ENCODE measurements around the gene TAX1BP1.

TAX1BP1 gene

DNA sequence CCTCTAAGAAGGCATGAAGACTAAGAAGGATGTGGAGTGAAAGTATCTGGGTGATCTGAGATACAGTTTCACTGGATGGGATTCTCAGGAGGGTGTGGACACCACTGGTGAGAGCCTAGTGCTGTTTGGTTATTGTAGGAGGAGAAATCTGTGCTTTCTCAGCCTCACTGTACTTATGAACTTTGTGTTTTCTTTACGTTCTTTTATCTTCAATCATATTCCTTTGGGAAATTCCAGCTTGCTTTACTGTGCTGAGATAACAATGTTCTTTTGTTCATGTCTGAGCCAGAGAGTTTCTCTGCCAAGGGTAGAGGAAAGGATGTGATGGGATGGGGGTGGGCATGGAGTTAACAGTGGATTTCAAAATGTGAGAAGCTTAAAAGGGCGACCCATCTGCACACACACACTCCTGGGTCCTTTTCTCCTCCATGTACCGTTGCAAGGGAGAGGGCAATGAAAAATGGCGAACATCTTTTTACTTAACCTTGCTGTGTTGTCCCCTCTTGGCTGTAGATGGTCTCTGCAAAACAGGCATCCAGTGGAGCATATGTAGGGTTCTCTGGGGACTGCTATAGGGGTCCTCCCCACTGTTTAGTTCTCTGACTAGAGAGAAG, 25.0 kb upstream of the TAX1BP1 start:
- H3K4me3 ChIP-seq (ENCODE audit: low read length), result no peak overlapping the region
- TF ChIP-seq, protein P1, sequence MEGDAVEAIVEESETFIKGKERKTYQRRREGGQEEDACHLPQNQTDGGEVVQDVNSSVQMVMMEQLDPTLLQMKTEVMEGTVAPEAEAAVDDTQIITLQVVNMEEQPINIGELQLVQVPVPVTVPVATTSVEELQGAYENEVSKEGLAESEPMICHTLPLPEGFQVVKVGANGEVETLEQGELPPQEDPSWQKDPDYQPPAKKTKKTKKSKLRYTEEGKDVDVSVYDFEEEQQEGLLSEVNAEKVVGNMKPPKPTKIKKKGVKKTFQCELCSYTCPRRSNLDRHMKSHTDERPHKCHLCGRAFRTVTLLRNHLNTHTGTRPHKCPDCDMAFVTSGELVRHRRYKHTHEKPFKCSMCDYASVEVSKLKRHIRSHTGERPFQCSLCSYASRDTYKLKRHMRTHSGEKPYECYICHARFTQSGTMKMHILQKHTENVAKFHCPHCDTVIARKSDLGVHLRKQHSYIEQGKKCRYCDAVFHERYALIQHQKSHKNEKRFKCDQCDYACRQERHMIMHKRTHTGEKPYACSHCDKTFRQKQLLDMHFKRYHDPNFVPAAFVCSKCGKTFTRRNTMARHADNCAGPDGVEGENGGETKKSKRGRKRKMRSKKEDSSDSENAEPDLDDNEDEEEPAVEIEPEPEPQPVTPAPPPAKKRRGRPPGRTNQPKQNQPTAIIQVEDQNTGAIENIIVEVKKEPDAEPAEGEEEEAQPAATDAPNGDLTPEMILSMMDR (conservative IDR thresholded peaks at IDR 0.05; ENCODE audit: low read depth, low read length), result no peak
- DNase-seq (ENCODE audit: low read depth), result peak; percentile 46

DNA sequence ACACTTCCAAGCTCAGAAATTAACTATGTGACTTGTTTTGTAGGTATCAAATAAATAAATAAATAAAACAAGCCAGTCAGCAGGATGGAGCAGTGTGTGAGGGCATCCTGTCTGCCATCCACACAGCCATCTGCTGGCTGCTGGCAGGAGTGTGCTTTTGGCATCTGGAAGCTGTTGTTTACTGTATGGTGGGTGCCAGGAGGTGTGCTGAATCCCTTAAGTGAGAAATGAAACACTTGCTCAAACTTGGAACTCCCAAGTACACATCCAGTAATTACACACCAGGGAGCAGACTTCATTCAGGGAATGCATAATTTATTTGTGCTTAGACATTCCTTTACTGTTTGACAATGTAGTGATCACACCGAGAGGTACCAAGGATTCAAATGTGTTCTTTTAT, 16.9 kb upstream of the TAX1BP1 start:
- TF ChIP-seq, protein P1 (conservative IDR thresholded peaks at IDR 0.05; ENCODE audit: low read depth, low read length), result peak; percentile 46
- no peak for DNase-seq (ENCODE audit: low read depth)
- no peak overlapping the region for H3K4me3 ChIP-seq (ENCODE audit: low read length)

DNA sequence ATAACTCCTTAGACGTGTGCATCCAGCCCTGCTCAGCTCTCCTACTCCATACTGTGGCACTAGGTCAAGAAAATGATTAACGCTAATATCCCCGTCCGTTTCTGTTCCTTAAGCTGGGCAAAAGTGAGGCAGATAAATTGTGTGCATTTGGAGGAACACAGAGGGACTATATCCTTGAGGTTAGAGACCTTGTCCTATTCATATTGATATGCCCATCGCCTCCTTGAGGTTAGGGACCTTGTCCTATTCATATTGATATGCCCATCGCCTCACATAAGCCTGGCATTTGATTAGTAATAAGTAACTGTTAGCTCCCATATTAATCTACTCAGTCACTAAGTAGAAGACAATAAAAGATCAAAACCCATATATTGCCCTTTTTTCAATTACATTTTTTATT, 12.9 kb upstream of the TAX1BP1 start:
- TF ChIP-seq, protein P1 (conservative IDR thresholded peaks at IDR 0.05; ENCODE audit: low read depth, low read length), result no peak
- DNase-seq (ENCODE audit: low read depth), result no peak
- H3K4me3 ChIP-seq (ENCODE audit: low read length), result no peak overlapping the region

DNA sequence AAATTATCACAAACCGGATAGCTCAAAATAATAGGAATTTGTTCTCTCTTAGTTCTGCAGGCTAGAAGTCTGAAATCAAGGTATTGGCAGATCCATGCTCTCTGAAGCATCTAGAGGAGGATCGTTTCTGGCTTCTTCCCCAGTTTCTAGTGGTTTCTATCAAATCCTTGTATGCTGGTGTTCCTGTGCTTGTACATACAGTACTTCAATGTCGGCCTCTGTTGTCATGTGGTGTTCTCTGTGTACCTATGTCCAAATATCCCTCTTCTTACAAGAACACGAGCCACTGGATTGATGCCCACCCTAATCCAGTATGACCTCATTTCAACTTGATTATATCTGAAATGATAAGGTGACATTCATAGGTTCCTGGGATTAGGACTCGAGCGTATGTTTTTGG, 9.8 kb upstream of the TAX1BP1 start:
- TF ChIP-seq, protein P1 (conservative IDR thresholded peaks at IDR 0.05; ENCODE audit: low read depth, low read length), result no peak
- DNase-seq (ENCODE audit: low read depth), result no peak
- no peak overlapping the region for H3K4me3 ChIP-seq (ENCODE audit: low read length)

DNA sequence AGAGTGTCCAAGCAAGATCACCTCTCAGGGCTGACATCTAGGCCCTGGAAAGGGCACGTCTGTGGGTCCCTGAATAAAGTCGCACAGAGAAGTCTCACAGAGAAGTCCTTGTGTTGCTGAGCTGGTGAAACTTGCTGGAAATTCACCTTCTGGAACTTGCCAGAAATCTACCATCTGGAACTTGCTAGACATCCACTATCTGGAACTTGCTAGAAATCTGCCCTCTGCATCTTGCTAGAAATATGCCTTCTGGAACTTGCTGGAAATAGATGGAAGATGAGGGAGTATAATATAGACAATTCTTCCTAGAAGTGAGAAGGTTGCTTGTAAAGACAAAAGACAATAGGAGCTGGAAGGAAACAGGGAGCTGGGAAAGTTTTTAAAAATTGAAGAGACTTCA, 5.4 kb upstream of the TAX1BP1 start:
- DNase-seq (ENCODE audit: low read depth), result no peak
- TF ChIP-seq, protein P1 (conservative IDR thresholded peaks at IDR 0.05; ENCODE audit: low read depth, low read length), result no peak

DNA sequence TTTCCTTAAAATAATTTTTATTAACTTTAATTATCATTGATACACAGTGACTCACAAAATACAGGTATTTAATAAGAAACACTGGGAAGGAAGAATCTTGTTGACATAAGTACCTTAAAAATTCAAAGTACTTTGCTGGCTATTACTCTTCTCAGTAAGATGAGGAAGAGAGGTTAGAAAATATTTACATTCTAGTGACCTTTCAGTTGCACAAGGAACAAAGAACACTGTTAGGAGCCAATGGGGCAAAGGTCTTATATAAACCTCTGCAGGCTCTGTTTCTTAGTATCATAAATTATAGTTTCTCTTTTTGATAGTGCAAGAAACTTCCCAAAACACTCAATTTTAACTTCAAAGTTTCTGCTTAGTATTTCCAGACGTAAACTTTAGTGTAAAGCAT, 4.8 kb upstream of the TAX1BP1 start:
- no peak for DNase-seq (ENCODE audit: low read depth)
- H3K4me3 ChIP-seq (ENCODE audit: low read length), result no peak overlapping the region
- TF ChIP-seq, protein P1 (conservative IDR thresholded peaks at IDR 0.05; ENCODE audit: low read depth, low read length), result no peak

More for the DNA sequence above, 5.4 kb upstream of the TAX1BP1 start:
- no peak overlapping the region for H3K4me3 ChIP-seq (ENCODE audit: low read length)

DNA sequence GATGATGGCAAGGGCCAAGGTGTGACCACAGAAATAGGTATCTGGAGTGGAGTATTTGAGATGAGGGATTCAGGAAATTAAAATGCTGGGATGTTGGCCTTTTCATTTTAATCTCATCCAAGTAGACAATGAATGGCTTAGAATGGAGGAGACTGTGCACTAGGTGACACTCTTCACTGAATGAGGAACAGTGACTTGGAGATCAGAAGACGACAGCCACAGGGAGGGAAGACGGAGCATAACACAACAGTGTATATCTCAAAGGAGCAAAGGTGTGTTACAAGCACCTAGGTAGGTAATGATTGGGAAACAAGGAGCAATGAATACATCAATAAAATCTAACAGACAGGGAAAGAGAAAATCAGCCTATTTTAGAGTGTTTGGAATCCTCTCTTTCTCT, 4.1 kb upstream of the TAX1BP1 start:
- TF ChIP-seq, protein P1 (conservative IDR thresholded peaks at IDR 0.05; ENCODE audit: low read depth, low read length), result no peak
- no peak for DNase-seq (ENCODE audit: low read depth)
- no peak overlapping the region for H3K4me3 ChIP-seq (ENCODE audit: low read length)

All from retinal pigment epithelial cell (primary cell).